ENCODE measurements around the gene SPATA2.
"Not testable (repeated sequence)": the region's sequence is repeated elsewhere in the genome, so short reads cannot be mapped to it uniquely, and the experiment has no call there.

The SPATA2 gene

GRCh38 chr20:49863666-49864065, 51.7 kb downstream of the SPATA2 start:
- H3K9me3 Mint-ChIP-seq = no peaks in the 10 kb centered on the region
- no peak overlapping the region for H3K4me3 Mint-ChIP-seq
- no peak overlapping the region for H3K27ac Mint-ChIP-seq
- H3K36me3 Mint-ChIP-seq (ENCODE audit: low read depth) = peaks cover 8% of the 10 kb centered on the region
- no peak for DNase-seq
- peaks cover 33% of the 10 kb centered on the region for H3K4me1 Mint-ChIP-seq
- TF ChIP-seq, protein P1, sequence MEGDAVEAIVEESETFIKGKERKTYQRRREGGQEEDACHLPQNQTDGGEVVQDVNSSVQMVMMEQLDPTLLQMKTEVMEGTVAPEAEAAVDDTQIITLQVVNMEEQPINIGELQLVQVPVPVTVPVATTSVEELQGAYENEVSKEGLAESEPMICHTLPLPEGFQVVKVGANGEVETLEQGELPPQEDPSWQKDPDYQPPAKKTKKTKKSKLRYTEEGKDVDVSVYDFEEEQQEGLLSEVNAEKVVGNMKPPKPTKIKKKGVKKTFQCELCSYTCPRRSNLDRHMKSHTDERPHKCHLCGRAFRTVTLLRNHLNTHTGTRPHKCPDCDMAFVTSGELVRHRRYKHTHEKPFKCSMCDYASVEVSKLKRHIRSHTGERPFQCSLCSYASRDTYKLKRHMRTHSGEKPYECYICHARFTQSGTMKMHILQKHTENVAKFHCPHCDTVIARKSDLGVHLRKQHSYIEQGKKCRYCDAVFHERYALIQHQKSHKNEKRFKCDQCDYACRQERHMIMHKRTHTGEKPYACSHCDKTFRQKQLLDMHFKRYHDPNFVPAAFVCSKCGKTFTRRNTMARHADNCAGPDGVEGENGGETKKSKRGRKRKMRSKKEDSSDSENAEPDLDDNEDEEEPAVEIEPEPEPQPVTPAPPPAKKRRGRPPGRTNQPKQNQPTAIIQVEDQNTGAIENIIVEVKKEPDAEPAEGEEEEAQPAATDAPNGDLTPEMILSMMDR (IDR thresholded peaks at IDR 0.05) = no peak
- peaks cover 4% of the 10 kb centered on the region for H3K27me3 Mint-ChIP-seq (ENCODE audit: low read depth, poor library complexity)

DNA sequence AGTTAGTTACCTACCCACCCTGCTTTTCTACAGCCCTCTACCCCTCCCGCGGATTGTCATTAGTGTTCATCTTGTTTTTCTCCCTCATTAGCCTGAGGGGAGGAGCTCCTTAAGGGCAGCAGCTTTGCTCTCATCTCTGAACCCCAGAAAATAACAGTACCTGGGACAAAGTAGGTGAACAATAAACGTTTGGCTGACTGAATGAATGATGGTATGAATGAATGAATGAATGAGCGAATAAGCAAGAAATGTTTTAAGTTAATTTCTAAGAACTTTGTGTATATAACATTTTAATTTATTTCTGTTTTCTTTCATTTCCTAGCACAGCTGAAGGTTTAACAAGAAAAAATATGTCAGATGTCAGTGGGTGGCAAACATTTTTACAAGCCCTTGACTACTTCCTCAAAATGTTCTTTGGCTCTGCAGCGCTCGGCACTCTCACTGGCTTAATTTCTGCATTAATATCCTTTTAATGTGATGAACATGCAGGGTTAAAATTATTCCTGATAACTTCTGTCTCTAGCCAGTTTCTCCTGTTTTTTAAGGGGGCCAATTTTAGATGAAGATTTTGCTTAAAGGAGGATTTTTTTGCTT, 52.6 kb downstream of the SPATA2 start:
- H3K36me3 Mint-ChIP-seq (ENCODE audit: low read depth) = peaks cover 12% of the 10 kb centered on the region
- peaks cover 3% of the 10 kb centered on the region for H3K27me3 Mint-ChIP-seq (ENCODE audit: low read depth, poor library complexity)
- no peak overlapping the region for H3K4me3 Mint-ChIP-seq
- peaks cover 23% of the 10 kb centered on the region for H3K4me1 Mint-ChIP-seq
- H3K27ac Mint-ChIP-seq = no peak overlapping the region
- no peaks in the 10 kb centered on the region for H3K9me3 Mint-ChIP-seq
- TF ChIP-seq, protein P1 (IDR thresholded peaks at IDR 0.05) = no peak
- DNase-seq = no peak

- H3K27me3 Mint-ChIP-seq (ENCODE audit: low read depth, poor library complexity); H3K9me3 Mint-ChIP-seq; DNase-seq; H3K4me3 Mint-ChIP-seq: not testable (repeated sequence)
- Mint-ChIP-seq H3K4me1 (peaks cover 19% of the 10 kb centered on the region), H3K36me3 (ENCODE audit: low read depth) (peaks cover 21% of the 10 kb centered on the region), H3K27ac (peak overlapping the region; percentile 5)
Measured at GRCh38 chr20:49861232-49861631, 54.1 kb downstream of the SPATA2 start.

GRCh38 chr20:49859807-49860206, 55.5 kb downstream of the SPATA2 start:
- peaks cover 24% of the 10 kb centered on the region for H3K36me3 Mint-ChIP-seq (ENCODE audit: low read depth)
- H3K4me3 Mint-ChIP-seq = no peak overlapping the region
- peaks cover 3% of the 10 kb centered on the region for H3K27me3 Mint-ChIP-seq (ENCODE audit: low read depth, poor library complexity)
- no peak for DNase-seq
- peaks cover 14% of the 10 kb centered on the region for H3K4me1 Mint-ChIP-seq
- TF ChIP-seq, protein P1 (IDR thresholded peaks at IDR 0.05) = no peak
- peak overlapping the region; percentile 45 for H3K27ac Mint-ChIP-seq
- H3K9me3 Mint-ChIP-seq = no peaks in the 10 kb centered on the region

DNA sequence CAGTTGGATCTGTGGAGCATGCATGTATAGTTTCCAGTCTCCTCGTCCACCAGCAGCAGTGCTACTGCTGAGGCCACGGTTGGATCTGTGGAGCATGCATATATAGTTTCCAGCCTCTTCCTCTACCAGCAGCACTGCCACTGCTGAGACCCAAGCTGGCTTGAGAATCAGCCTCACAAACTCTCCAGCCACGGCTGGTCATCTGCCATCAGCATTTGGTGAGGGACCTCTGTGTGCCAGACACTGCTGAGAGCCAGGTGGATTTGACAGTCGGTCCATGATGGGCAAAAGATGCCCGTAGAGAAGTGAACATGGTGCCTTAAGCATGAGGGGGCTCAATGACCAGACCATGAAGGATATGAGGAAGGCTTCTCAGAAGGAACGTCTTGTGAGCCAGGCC, 56.3 kb downstream of the SPATA2 start:
- no peak overlapping the region for H3K4me3 Mint-ChIP-seq
- TF ChIP-seq, protein P1 (IDR thresholded peaks at IDR 0.05) = no peak
- peak overlapping the region; percentile 64 for H3K27ac Mint-ChIP-seq
- H3K36me3 Mint-ChIP-seq (ENCODE audit: low read depth) = peaks cover 16% of the 10 kb centered on the region
- no peak for DNase-seq
- H3K27me3 Mint-ChIP-seq (ENCODE audit: low read depth, poor library complexity) = no peaks in the 10 kb centered on the region
- H3K9me3 Mint-ChIP-seq = no peaks in the 10 kb centered on the region
- H3K4me1 Mint-ChIP-seq = peaks cover 22% of the 10 kb centered on the region

GRCh38 chr20:49858076-49858585, 57.2 kb downstream of the SPATA2 start:
- H3K9me3 Mint-ChIP-seq = no peaks in the 10 kb centered on the region
- H3K27me3 Mint-ChIP-seq (ENCODE audit: low read depth, poor library complexity) = no peaks in the 10 kb centered on the region
- TF ChIP-seq, protein P1 (IDR thresholded peaks at IDR 0.05) = no peak
- peaks cover 16% of the 10 kb centered on the region for H3K36me3 Mint-ChIP-seq (ENCODE audit: low read depth)
- no peak for DNase-seq
- no peak overlapping the region for H3K4me3 Mint-ChIP-seq
- H3K4me1 Mint-ChIP-seq = peaks cover 31% of the 10 kb centered on the region
- no peak overlapping the region for H3K27ac Mint-ChIP-seq

Data from nephron progenitor cell (in vitro differentiated cells).